GM12801 (cell line): ENCODE results near the gene ZBTB4.
"Not testable (repeated sequence)": the region's sequence is repeated elsewhere in the genome, so short reads cannot be mapped to it uniquely, and the experiment has no call there.

Experiments
- TF ChIP-seq, protein P1 (sequence below): IDR thresholded peaks from one replicate; pipeline ENCODE4 v1.5.1; 2011; ENCODE audit warnings: control low read depth; ENCODE audit not compliant: insufficient read length; ENCODE audit errors: extremely low read depth

Gene ZBTB4

GRCh38 chr17:7491583-7491982, 12.2 kb upstream of the ZBTB4 start:
- TF ChIP-seq, protein P1, sequence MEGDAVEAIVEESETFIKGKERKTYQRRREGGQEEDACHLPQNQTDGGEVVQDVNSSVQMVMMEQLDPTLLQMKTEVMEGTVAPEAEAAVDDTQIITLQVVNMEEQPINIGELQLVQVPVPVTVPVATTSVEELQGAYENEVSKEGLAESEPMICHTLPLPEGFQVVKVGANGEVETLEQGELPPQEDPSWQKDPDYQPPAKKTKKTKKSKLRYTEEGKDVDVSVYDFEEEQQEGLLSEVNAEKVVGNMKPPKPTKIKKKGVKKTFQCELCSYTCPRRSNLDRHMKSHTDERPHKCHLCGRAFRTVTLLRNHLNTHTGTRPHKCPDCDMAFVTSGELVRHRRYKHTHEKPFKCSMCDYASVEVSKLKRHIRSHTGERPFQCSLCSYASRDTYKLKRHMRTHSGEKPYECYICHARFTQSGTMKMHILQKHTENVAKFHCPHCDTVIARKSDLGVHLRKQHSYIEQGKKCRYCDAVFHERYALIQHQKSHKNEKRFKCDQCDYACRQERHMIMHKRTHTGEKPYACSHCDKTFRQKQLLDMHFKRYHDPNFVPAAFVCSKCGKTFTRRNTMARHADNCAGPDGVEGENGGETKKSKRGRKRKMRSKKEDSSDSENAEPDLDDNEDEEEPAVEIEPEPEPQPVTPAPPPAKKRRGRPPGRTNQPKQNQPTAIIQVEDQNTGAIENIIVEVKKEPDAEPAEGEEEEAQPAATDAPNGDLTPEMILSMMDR, result no peak

DNA sequence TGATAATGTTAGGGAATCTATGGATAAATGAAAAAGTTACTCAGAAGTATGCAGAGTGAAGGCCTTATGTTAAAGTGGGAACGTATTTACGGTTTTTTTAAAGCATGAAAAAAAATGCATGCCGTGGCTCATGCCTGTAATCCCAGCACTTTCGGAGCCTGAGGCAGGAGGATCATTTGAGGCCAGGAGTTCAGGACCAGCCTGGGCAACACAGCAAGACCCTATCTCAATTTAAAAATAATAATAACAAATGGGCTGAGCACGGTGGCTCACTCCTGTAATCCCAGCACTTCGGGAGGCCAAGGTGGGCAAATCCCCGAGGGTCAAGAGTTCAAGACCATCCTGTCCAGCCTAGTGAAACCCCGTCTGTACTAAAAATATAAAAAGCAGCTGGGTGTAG, 10.7 kb upstream of the ZBTB4 start:
- TF ChIP-seq, protein P1, result no peak

- TF ChIP-seq, protein P1, result no peak
These were observed 6.8 kb upstream of the ZBTB4 start for GRCh38 chr17:7486181-7486580.

GRCh38 chr17:7484919-7485377, 5.5 kb upstream of the ZBTB4 start:
- TF ChIP-seq, protein P1, result no peak

DNA sequence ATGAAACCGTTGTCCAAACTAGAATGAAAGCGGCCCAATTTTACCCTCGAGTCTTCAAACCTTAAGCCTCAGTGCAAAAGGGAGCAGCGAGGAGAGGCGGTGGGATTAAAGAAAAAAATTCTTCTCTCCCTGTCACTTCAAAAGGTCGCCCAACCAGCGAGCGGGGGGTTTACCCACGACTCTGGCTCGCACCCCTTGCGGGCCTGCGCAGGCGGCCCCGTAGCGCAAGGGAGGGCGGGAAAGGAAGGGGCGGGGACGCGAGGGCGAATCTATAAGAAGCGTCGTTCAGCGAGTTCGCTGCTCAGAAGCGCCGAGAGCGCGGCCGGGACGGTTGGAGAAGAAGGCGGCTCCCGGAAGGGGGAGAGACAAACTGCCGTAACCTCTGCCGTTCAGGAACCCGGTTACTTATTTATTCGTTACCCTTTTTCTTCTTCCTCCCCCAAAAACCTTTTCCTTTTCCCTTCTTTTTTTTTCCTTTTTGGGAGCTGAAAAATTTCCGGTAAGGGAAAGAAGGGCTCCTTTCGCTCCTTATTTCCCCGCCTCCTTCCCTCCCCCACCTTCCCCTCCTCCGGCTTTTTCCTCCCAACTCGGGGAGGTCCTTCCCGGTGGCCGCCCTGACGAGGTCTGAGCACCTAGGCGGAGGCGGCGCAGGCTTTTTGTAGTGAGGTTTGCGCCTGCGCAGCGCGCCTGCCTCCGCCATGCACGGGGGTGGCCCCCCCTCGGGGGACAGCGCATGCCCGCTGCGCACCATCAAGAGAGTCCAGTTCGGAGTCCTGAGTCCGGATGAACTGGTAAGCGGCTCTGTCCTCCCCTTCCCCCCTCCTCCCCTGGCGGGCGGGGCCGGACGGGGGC, 4.9 kb upstream of the ZBTB4 start, which contains the start of gene POLR2A:
Gene POLR2A (plus strand): TSS at position 300 of the 852 bp plus-strand sequence.
- TF ChIP-seq, protein P1, result no peak

DNA sequence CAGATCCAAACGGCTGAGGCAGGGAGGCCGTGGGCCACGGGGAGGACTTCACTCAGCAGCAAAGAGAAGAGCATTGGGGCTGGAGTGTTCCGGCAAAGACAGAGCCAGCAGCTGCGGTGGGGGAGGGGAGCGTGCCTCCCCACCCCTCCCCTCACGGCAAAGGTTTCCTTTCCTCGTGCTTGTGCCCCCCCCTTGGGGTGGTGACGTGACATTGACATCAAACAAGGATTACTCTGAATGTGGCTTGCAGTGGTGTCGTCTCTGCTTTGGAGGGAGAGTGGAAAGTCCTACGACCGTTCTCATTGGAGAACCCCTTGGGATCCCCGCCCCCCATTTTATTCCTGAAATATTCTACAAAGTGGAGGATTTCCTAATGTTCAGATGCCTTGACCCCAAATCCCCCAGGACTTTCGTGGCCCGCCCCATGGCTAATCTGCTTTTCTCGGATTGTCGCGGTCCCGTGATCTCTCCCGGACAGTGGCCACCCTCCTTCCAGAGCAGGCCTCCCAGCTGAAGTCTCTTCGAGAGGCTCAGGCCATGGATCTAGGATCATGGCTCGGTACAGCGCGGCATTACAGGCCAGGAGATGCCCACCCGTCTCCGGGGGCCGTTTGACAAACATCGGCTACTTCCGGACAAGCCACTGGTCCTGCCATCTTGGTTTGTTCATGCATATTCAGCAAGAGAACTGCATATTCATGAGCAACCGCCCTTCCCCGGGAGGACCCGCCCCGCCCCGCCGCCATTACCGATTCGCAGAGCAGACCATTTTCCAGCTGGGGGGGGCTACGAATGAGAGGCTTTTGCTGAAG, 4.0 kb upstream of the ZBTB4 start:
- TF ChIP-seq, protein P1, result no peak

- TF ChIP-seq, protein P1, result not testable (repeated sequence)
These were observed 1.8 kb upstream of the ZBTB4 start, which contains the start of gene SLC35G6 for GRCh38 chr17:7481275-7481674. SLC35G6 (plus strand) TSS chr17:7481446; CDS start chr17:7481517, 71 bp downstream.
